WI38 (cell line): ENCODE results near the gene ANKRD28.

Source experiments
- H3K4me3 ChIP-seq: 2 replicates; pipeline ENCODE4 v1.5.1; 2011; ENCODE audit warnings: low read depth, mild to moderate bottlenecking, control low read depth, low read length
- TF ChIP-seq, protein P1 (sequence below): IDR thresholded peaks from 2 replicates; pipeline ENCODE4 v1.5.1; 2012; ENCODE audit warnings: low read depth, mild to moderate bottlenecking, control low read depth, low read length

The ANKRD28 gene

DNA sequence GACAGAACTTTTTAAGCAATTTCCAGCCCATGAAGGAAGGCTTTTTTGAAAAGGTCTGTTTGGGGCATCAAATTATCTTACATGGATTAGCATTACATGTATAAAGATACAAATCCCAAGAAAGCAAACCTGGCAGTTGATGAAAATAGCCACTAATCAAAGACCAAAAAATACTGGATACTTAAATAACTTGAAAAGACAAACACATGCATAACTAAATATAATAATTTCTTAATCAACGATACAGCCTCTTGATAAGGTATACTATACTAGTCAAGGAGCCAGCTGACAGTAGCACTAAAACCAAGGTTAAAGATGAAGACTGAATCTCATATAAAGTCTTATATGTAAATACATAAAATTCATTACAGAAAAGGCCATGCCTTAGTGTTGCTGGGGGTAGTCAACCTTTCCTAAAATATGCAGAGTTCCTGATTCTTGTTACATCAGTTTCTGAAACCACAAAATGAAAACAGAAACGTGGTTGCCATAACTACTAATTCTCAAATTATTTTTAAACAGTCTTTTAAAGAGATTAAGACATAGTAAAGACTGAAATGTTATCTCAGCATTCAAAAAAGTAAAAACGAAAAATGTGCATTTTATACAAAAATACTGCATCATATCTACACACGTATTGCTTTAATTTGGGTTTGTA is 2.0 kb downstream of the ANKRD28 start:
- H3K4me3 ChIP-seq = peak overlapping the region; percentile 77
- TF ChIP-seq, protein P1, sequence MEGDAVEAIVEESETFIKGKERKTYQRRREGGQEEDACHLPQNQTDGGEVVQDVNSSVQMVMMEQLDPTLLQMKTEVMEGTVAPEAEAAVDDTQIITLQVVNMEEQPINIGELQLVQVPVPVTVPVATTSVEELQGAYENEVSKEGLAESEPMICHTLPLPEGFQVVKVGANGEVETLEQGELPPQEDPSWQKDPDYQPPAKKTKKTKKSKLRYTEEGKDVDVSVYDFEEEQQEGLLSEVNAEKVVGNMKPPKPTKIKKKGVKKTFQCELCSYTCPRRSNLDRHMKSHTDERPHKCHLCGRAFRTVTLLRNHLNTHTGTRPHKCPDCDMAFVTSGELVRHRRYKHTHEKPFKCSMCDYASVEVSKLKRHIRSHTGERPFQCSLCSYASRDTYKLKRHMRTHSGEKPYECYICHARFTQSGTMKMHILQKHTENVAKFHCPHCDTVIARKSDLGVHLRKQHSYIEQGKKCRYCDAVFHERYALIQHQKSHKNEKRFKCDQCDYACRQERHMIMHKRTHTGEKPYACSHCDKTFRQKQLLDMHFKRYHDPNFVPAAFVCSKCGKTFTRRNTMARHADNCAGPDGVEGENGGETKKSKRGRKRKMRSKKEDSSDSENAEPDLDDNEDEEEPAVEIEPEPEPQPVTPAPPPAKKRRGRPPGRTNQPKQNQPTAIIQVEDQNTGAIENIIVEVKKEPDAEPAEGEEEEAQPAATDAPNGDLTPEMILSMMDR = no peak

DNA sequence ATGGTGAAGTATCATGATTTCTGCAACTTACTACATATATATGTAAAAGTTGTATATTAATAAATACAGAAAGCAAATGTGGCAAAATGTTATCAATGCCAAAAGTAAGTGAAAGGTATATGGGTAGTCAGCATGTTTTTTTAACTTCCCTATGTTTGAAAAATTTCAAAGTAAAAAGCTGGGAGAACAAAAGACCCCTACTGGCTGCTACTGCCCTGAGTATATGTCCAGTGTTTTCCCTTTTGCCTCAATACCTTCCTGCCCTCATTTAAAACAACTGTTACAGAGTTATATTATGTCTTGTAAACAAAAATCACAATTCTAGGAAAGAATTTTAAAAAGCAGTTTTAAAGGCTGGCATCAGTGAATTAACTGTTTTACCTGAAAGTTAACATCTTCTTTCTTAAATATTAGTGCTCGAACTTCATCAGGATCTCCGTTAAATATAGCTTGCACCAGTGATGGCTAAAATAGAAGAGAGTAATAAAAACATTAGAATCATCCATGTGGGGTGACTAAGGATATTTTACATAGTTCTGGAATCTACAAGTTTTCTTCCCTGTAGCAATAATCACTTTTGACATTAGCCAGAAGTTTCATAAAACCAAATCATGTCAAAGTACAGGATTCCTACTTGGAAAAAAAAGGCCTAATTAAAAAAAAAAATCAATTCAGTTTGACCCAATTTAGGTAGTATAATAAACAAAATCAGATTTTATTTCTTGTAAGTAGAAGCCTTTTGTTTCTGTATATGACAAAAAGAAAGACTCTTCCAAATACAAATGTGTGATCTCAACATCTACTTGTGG is 2.7 kb downstream of the ANKRD28 start:
- peak overlapping the region; percentile 77 for H3K4me3 ChIP-seq
- TF ChIP-seq, protein P1 = no peak

DNA sequence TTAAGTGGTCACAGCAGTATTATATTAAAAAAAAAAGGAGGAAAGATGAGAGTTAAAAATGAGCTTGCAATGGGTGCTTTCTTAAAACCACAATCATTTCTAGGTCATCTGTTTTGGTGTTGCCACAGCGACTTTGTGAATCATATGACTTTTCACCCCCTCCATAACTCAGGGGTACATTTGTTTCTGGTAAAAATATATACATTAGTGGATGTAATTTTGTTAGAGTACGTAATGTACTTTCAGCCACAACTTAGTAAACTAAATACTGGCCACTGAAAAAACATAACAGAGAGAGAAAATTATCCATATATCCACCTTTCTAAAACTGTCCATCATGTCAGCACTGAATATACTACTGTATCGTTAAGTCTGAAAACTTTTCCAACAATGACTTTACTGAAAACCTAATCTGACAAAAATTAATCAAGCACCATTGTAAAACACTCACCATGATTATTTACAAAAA is 3.4 kb downstream of the ANKRD28 start:
- TF ChIP-seq, protein P1 = no peak
- H3K4me3 ChIP-seq = peak overlapping the region; percentile 77

DNA sequence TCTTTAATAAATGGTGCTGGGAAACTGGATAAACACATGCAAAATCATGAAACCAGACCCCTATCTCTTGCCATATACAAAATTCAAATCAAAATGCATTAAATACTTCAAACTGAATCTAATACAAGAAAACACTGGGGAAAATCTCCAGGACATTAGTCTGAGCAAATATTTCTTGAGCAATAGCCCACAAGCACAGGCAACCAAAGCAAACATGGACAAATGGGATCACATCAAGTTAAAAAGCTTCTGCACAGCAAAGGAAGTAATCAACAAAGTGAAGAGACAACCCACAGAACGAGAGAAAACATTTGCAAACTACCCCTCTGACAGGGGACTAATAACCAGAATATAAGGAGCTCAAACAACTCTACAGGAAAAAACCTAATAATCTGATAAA is 6.3 kb downstream of the ANKRD28 start:
- no peak overlapping the region for H3K4me3 ChIP-seq
- TF ChIP-seq, protein P1 = no peak

DNA sequence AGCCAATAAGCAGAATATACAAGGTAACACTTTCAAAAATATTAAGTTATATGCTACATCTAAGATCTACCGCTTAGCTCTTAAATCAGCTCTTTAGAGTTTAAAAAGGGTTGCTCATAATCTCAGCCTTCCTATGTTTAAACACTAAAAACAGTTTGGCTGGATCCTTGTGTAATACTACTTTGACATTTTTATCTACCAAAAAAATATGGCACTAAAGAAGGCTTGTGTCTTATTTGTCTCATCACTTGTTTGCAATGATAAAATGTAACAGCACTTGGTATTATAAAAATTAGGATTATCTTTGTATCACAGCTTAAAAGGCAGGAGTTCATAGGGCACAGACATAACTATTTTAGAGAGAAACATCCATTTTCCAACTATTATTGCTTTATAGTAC is 9.8 kb downstream of the ANKRD28 start:
- no peak overlapping the region for H3K4me3 ChIP-seq
- TF ChIP-seq, protein P1 = no peak

DNA sequence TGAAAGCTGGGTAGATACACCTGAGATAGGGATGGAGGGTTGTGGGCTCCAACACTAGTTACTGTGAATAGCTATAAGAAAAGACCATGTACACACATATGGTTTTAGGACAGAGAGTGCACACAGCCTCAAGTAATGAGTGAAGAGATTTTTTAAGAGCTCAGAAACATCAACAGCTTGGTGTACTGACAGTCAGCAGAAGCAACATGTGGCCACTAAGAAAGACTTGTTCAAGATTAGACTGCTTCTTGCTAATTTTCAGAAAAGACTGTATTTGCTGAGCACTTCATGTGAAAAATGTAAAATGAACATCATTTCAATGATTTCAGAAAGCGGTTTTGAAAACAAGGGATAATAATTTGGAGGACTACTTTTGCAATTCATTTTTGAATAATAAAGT is 10.3 kb downstream of the ANKRD28 start:
- H3K4me3 ChIP-seq = no peak overlapping the region
- TF ChIP-seq, protein P1 = no peak

DNA sequence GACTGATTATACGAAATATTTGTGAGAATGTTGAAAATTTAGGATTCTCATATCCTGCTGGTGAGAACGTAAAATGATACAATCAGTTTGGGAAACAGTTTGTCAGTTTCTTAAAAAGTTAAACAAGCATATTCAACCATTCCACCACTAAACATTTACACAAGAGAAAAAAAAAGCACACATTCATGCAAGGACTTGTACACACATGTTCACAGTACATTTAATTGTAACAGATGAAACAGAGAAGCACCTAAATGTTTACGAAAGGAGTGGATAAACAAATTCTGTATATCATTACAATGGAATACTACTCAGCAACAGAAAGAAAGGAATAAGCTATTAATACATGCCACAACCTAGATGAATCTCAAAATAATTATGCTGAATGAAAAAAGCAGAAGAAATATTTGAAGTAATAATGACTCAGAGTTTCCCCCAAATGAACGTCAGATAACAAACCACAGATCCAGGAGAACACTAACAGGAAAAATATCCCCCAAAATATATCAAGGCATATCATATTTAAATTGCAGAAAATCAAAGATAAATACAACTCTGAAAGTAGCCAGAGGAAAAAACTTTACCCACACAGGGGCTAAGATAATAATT is 14.3 kb downstream of the ANKRD28 start:
- TF ChIP-seq, protein P1 = no peak
- no peak overlapping the region for H3K4me3 ChIP-seq
